ENCODE measurements around the gene APOBEC3G. TPM values are rescaled to one million over a fixed set of nuclear protein-coding genes. Genes with fewer than 3 reads are reported as not detected.

Gene APOBEC3G
- total and polyA plus RNA-seq, 10 of the 15 experiments (the other 5 are each of a cell fraction or from before 2014, with no cell fraction given) = 103 to 232 (median 152) TPM

- RAD21 ChIA-PET (ENCODE audit: unreplicated experiment) = interaction anchor here (1.1 to 3.0 kb wide), 9 partner anchors 8 to 200 kb away, joined by 3 to 30 read pairs (median 5); partner anchors contain the start of genes APOBEC3G and APOBEC3H
- intact Hi-C loops (cut with micrococcal nuclease; ENCODE audit: unreplicated experiment) = no loop called here
- Histone ChIP-seq H3K79me2 (ENCODE audit: control insufficient read depth, insufficient read depth, low read length) (peaks cover 16% of the 10 kb centered on the region), H3K4me3 (peak overlapping the region; percentile 63), H2AFZ (ENCODE audit: control insufficient read depth, low read depth, low read length) (no peak overlapping the region; the same call in 1 of the 2 replicates), H3K9me3 (replicated peaks; ENCODE audit: control insufficient read depth, insufficient read depth, low read length) (no peaks in the 10 kb centered on the region), H3K27ac (ENCODE audit: control insufficient read depth, insufficient read depth) (peak overlapping the region; percentile 92), H3K36me3 (ENCODE audit: control insufficient read depth in 2 of 2, insufficient read depth in 2 of 2, low read length in 1 of 2) (peaks cover 0 to 2% of the 10 kb centered on the region in 2 experiments; a peak in 1 of 4 replicates), H4K20me1 (ENCODE audit: control insufficient read depth, insufficient read depth) (no peaks in the 10 kb centered on the region), H3K4me1 (ENCODE audit: control insufficient read depth, insufficient read depth, low read length) (peaks cover 57% of the 10 kb centered on the region), H3K27me3 (replicated peaks in 1 of 2; ENCODE audit: control insufficient read depth in 2 of 2, insufficient read depth in 2 of 2, low read length in 1 of 2) (no peaks in the 10 kb centered on the region), H3K4me2 (ENCODE audit: control insufficient read depth, insufficient read depth) (peak overlapping the region; percentile 95), H3K9ac (ENCODE audit: control insufficient read depth, insufficient read depth, low read length) (peak overlapping the region; percentile 70)
- DNase-seq (ENCODE audit: low read depth, low spot score) = no peak
- WGBS (ENCODE audit: insufficient coverage, insufficient replicate concordance, low lambda C conversion rate, missing lambda C conversion rate) = 34% methylated on average over 13 of the region's 13 CpGs
- ATAC-seq = peak; percentile 16
- POLR2A ChIA-PET = interaction anchor here (0.7 to 3.5 kb wide), 7 partner anchors 10 to 81 kb away, joined by 3 to 49 read pairs (median 6); partner anchors contain the start of gene APOBEC3H
- CTCF ChIA-PET = interaction anchor here (0.6 to 2.0 kb wide), 6 partner anchors 8 to 65 kb away, joined by 3 to 13 read pairs (median 4); no protein-coding TSS in a partner anchor
- SMC1A ChIA-PET (ENCODE audit: uncharacterized antibody, unreplicated experiment) = interaction anchor here (0.6 to 3.5 kb wide), 8 partner anchors 9 to 53 kb away, joined by 3 to 30 read pairs (median 4); partner anchors contain the start of genes APOBEC3C and APOBEC3H
- no TSS peak for BruUV-seq (replicated peaks)
- FAIRE-seq = no peak
- in situ Hi-C loops (cut with MboI) = no loop called here
- TF ChIP-seq HDAC2 (IDR thresholded peaks at IDR 0.05) (no peak), RAD51 (IDR thresholded peaks at IDR 0.05) (no peak), BMI1 (IDR thresholded peaks at IDR 0.05; ENCODE audit: borderline replicate concordance) (no peak; the same call in 1 of the 2 replicates), RFX5 (IDR thresholded peaks at IDR 0.05; ENCODE audit: low read depth, low read length) (no peak), SMAD1 (IDR thresholded peaks at IDR 0.05; ENCODE audit: low read depth, partially characterized antibody) (peak; percentile 6), NFXL1 (IDR thresholded peaks at IDR 0.05; ENCODE audit: borderline replicate concordance) (no peak), BCLAF1 (IDR thresholded peaks at IDR 0.05) (no peak), YY1 (IDR thresholded peaks at IDR 0.05; ENCODE audit: low read depth, low read length) (peak; percentile 82), SPI1 (IDR thresholded peaks at IDR 0.05; ENCODE audit: borderline replicate concordance, insufficient read depth, low read depth, low read length) (no peak), CREB1 (IDR thresholded peaks at IDR 0.05; ENCODE audit: low read depth) (peak; percentile 37; the same call in 1 of the 2 replicates), PBX3 (IDR thresholded peaks at IDR 0.05; ENCODE audit: insufficient replicate concordance, low read depth, low read length) (no peak), MEF2B (IDR thresholded peaks at IDR 0.05; ENCODE audit: partially characterized antibody, poor library complexity, severe bottlenecking) (peak; percentile 56), IRF5 (IDR thresholded peaks at IDR 0.05; ENCODE audit: borderline replicate concordance) (no peak), BHLHE40 (IDR thresholded peaks at IDR 0.05; ENCODE audit: borderline replicate concordance in 1 of 2, low read depth in 2 of 2, low read length in 1 of 2) (no peak), E2F4 (IDR thresholded peaks at IDR 0.05; ENCODE audit: low read depth, low read length) (no peak), MEF2A (IDR thresholded peaks at IDR 0.05; ENCODE audit: insufficient read depth, low read depth, low read length) (peak; percentile 76)
These were observed 8.9 kb upstream of the APOBEC3G start for GRCh38 chr22:39068033-39068785.
